GM12878 (cell line): ENCODE measurements around the gene SETMAR. TPM values are rescaled to one million over a fixed set of nuclear protein-coding genes. Genes with fewer than 3 reads are reported as not detected.

Source experiments
- ATAC-seq: fragments of 200-7000 bp; cut with Tn5 transposase; 3 replicates; pipeline ENCODE4 v1.9.1; 2020; ENCODE audit warnings: mild to moderate bottlenecking, moderate library complexity
- BruUV-seq: library from RNA; stranded (reverse); fragments of 400-500 nt; replicated peaks from 2 replicates; lab custom pipeline; 2021; lab: Mats Ljungman, UMichigan
- CTCF ChIA-PET: fragments of 300-600 bp; sonication (Branson Sonifier 250); formaldehyde crosslinking; extraction: SDS; loops from one replicate; lab custom pipeline; 2021; ENCODE audit warnings: inconsistent platforms; lab: Yijun Ruan, JAX
- POLR2A ChIA-PET: fragments of 350-600 bp; formaldehyde crosslinking; extraction: SDS; loops from one replicate; lab custom pipeline; 2021; ENCODE audit warnings: inconsistent platforms; lab: Charles Lee
- RAD21 ChIA-PET: fragments of 300-600 bp; sonication (Branson Sonifier 250); formaldehyde crosslinking; loops from one replicate; lab custom pipeline; 2023; ENCODE audit warnings: antibody characterized with exemption; ENCODE audit not compliant: unreplicated experiment; lab: Charles Lee
- SMC1A ChIA-PET: fragments of 300-600 bp; sonication (Branson Sonifier 250); formaldehyde crosslinking; loops from one replicate; lab custom pipeline; 2023; ENCODE audit not compliant: unreplicated experiment, uncharacterized antibody; lab: Charles Lee
- DNase-seq: peaks from one replicate; pipeline ENCODE4 v3.0.0-alpha.2; 2011; ENCODE audit warnings: low read depth, low spot score
- FAIRE-seq: peaks from 3 replicates; lab custom pipeline; 2011; peaks lifted over from hg19 to GRCh38; lab: Jason Lieb, UNC
- H2AFZ ChIP-seq: 2 replicates; pipeline ENCODE4 v1.6.0; 2011; ENCODE audit warnings: low read depth, low read length, control low read depth; ENCODE audit not compliant: control insufficient read depth
- H3K27ac ChIP-seq: 2 replicates; pipeline ENCODE4 v1.5.1; 2011; ENCODE audit warnings: control low read depth; ENCODE audit not compliant: control insufficient read depth, insufficient read depth
- H3K27me3 ChIP-seq, 2 experiments: replicated peaks in 1 of 2; 2 replicates each; pipeline versions ENCODE4 v1.6.0 to v1.6.1; 2011; ENCODE audit warnings: low read length in 1 of 2; ENCODE audit not compliant: control insufficient read depth in 2 of 2, insufficient read depth in 2 of 2
- H3K36me3 ChIP-seq, 2 experiments: 2 replicates each; pipeline ENCODE4 v1.5.1; 2011; ENCODE audit warnings: low read length in 1 of 2; ENCODE audit not compliant: control insufficient read depth in 2 of 2, insufficient read depth in 2 of 2
- H3K4me1 ChIP-seq: 2 replicates; pipeline ENCODE4 v1.6.1; 2011; ENCODE audit warnings: mild to moderate bottlenecking, low read length, moderate library complexity, mixed read lengths; ENCODE audit not compliant: control insufficient read depth, insufficient read depth
- H3K4me2 ChIP-seq: 2 replicates; pipeline ENCODE4 v1.6.0; 2011; ENCODE audit warnings: control low read depth; ENCODE audit not compliant: control insufficient read depth, insufficient read depth
- H3K4me3 ChIP-seq: fragments of 200-600 bp; sonication (generic); 2 replicates; pipeline ENCODE4 v1.5.1; 2016
- H3K79me2 ChIP-seq: 2 replicates; pipeline ENCODE4 v1.6.0; 2011; ENCODE audit warnings: low read length; ENCODE audit not compliant: control insufficient read depth, insufficient read depth
- H3K9ac ChIP-seq: 2 replicates; pipeline ENCODE4 v1.8.0; 2011; ENCODE audit warnings: low read length, control low read depth, mixed read lengths; ENCODE audit not compliant: control insufficient read depth, insufficient read depth
- H3K9me3 ChIP-seq: replicated peaks from 3 replicates; pipeline ENCODE4 v1.5.1; 2011; ENCODE audit warnings: mild to moderate bottlenecking, low read length; ENCODE audit not compliant: control insufficient read depth, insufficient read depth
- H4K20me1 ChIP-seq: 2 replicates; pipeline ENCODE4 v1.6.0; 2011; ENCODE audit not compliant: control insufficient read depth, insufficient read depth
- ASH2L ChIP-seq: fragments of 300-600, 200-600 bp; sonication (generic); IDR thresholded peaks from 2 replicates; pipeline ENCODE4 v1.6.1; 2017; ENCODE audit warnings: low read depth, mild to moderate bottlenecking, borderline replicate concordance
- BACH1 ChIP-seq: fragments of 450-650 bp; IDR thresholded peaks from 2 replicates; pipeline ENCODE4 v1.6.1; 2017; ENCODE audit warnings: mild to moderate bottlenecking, borderline replicate concordance
- BCLAF1 ChIP-seq: fragments of 450-650 bp; IDR thresholded peaks from 2 replicates; pipeline ENCODE4 v1.6.1; 2017; ENCODE audit warnings: antibody characterized with exemption, mild to moderate bottlenecking, moderate library complexity
- E2F4 ChIP-seq: IDR thresholded peaks from 2 replicates; pipeline ENCODE4 v1.6.1; 2012; ENCODE audit warnings: low read depth, low read length, improper control_type of control experiment
- EED ChIP-seq: sonication (generic); IDR thresholded peaks from 2 replicates; pipeline ENCODE4 v1.6.1; 2016; ENCODE audit warnings: antibody characterized with exemption, low read depth
- GABPA ChIP-seq: IDR thresholded peaks from 2 replicates; pipeline ENCODE4 v1.6.1; 2014; ENCODE audit warnings: antibody characterized with exemption, low read depth, mild to moderate bottlenecking, inconsistent platforms
- NR2C1 ChIP-seq: fragments of 450-650 bp; IDR thresholded peaks from 2 replicates; pipeline ENCODE4 v1.6.1; 2017; ENCODE audit warnings: antibody characterized with exemption, mild to moderate bottlenecking, moderate library complexity
- POLR2AphosphoS2 ChIP-seq: IDR thresholded peaks from 2 replicates; pipeline ENCODE4 v1.6.1; 2011; ENCODE audit warnings: low read depth, mild to moderate bottlenecking, low read length, improper control_type of control experiment, moderate library complexity
- SUPT20H ChIP-seq: IDR thresholded peaks from 2 replicates; pipeline ENCODE4 v1.6.1; 2011; ENCODE audit warnings: low read depth, mild to moderate bottlenecking, low read length, moderate library complexity, borderline replicate concordance; ENCODE audit not compliant: control insufficient read depth
- TCF3 ChIP-seq: IDR thresholded peaks from 2 replicates; pipeline ENCODE4 v1.6.1; 2012; ENCODE audit warnings: low read depth, mild to moderate bottlenecking, low read length, borderline replicate concordance; ENCODE audit not compliant: insufficient read depth
- ZBTB40 ChIP-seq: fragments of 450-650 bp; IDR thresholded peaks from 2 replicates; pipeline ENCODE4 v1.6.1; 2016; ENCODE audit warnings: mild to moderate bottlenecking, moderate library complexity, borderline replicate concordance
- WGBS: methylation state at CpG from one replicate; pipeline ENCODE4 v1.1.6; 2016; ENCODE audit warnings: low lambda C conversion rate; ENCODE audit not compliant: insufficient replicate concordance, insufficient coverage; ENCODE audit errors: missing lambda C conversion rate; 5-methylcytosine and 5-hydroxymethylcytosine counted together
- in situ Hi-C: fragments of 300-500 bp; cut with MboI; formaldehyde crosslinking; loops from 9 replicates; pipeline ENCODE4 v1.14.3; 2018; ENCODE audit warnings: mixed read lengths
- intact Hi-C: fragments of 100-400 bp; cut with micrococcal nuclease; formaldehyde crosslinking; loops from one replicate; pipeline ENCODE4 v1.14.2; 2022; ENCODE audit not compliant: unreplicated experiment
- polyA plus RNA-seq, 11 experiments: library from polyadenylated mRNA; depleted of rRNA in 4 of 11; unstranded in 6 of 11; stranded (reverse) in 5 of 11; fragments of >200 nt; fragmentation: Nextera tagmentation in 4 of 11; fragmentation: Illumina TruSeq in 1 of 11; extraction: Ambion mirVana in 4 of 11; extraction: Trizol in 1 of 11; gene quantifications; 1 replicate in 1 of 11; 2 replicates in 10 of 11; pipeline versions ENCODE4 v1.2.1 to v1.2.3, GENCODE V29; 2011 to 2016; ENCODE audit warnings: inconsistent platforms in 2 of 11, missing spikeins in 2 of 11, low read depth in 1 of 11
- total RNA-seq, 4 experiments: library from RNA; depleted of rRNA in 3 of 4; stranded (reverse); fragments of >200 nt in 3 of 4; fragmentation: Illumina TruSeq in 1 of 4; extraction: Trizol in 1 of 4; gene quantifications; 2 replicates each; pipeline versions ENCODE4 v1.2.1 to v1.2.3, GENCODE V29; 2013 to 2021
- TF ChIP-seq, protein P1 (sequence below): fragments of 450-650 bp; IDR thresholded peaks from 2 replicates; pipeline ENCODE4 v1.6.1; 2016; ENCODE audit warnings: mild to moderate bottlenecking

Gene SETMAR
- total and polyA plus RNA-seq, 10 of the 15 experiments (the other 5 are each of a cell fraction or from before 2014, with no cell fraction given) = 7.1 to 25.1 (median 20.3) TPM

GRCh38 chr3:4323246-4324027 lies 20.3 kb downstream of the SETMAR start:
- no peak for DNase-seq
- H4K20me1 ChIP-seq = no peaks in the 10 kb centered on the region
- no peak overlapping the region for H3K4me3 ChIP-seq
- no peaks in the 10 kb centered on the region for H3K27me3 ChIP-seq
- no peak for FAIRE-seq
- ATAC-seq = no peak
- no peak overlapping the region for H2AFZ ChIP-seq
- no peaks in the 10 kb centered on the region for H3K36me3 ChIP-seq
- H3K27ac ChIP-seq = no peak overlapping the region
- no TSS peak for BruUV-seq
- H3K79me2 ChIP-seq = no peaks in the 10 kb centered on the region
- H3K9ac ChIP-seq = no peak overlapping the region
- peaks cover under 1% of the 10 kb centered on the region; the same call in 1 of the 3 replicates for H3K9me3 ChIP-seq
- H3K4me2 ChIP-seq = no peak overlapping the region
- H3K4me1 ChIP-seq = no peaks in the 10 kb centered on the region
- intact Hi-C loops = no loop called here
- in situ Hi-C loops = no loop called here
- ChIA-PET CTCF (interaction anchor here (1.2 kb wide), 1 partner anchor 42 kb away, joined by 4 read pairs; no protein-coding TSS in a partner anchor), POLR2A (no interaction called here), RAD21 (no interaction called here), SMC1A (no interaction called here)
- WGBS = 81% methylated on average over 3 of the region's 3 CpGs
- TF ChIP-seq, protein P1, sequence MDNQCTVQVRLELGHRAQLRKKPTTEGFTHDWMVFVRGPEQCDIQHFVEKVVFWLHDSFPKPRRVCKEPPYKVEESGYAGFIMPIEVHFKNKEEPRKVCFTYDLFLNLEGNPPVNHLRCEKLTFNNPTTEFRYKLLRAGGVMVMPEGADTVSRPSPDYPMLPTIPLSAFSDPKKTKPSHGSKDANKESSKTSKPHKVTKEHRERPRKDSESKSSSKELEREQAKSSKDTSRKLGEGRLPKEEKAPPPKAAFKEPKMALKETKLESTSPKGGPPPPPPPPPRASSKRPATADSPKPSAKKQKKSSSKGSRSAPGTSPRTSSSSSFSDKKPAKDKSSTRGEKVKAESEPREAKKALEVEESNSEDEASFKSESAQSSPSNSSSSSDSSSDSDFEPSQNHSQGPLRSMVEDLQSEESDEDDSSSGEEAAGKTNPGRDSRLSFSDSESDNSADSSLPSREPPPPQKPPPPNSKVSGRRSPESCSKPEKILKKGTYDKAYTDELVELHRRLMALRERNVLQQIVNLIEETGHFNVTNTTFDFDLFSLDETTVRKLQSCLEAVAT = no peak
- no peak for TF ChIP-seq BACH1
- no peak for TF ChIP-seq TCF3
- TF ChIP-seq POLR2AphosphoS2 = no peak
- TF ChIP-seq E2F4 = no peak
- no peak for TF ChIP-seq ASH2L
- TF ChIP-seq NR2C1 = no peak
- no peak for TF ChIP-seq ZBTB40
- TF ChIP-seq EED = no peak
- TF ChIP-seq SUPT20H = no peak
- no peak for TF ChIP-seq BCLAF1
- TF ChIP-seq GABPA = no peak
